Thyroid gland (tissue), 4 donors: Measurements from ENCODE around the gene ANTXR1.

Experiments
- CTCF ChIP-seq, 6 experiments: fragments of 200-600 bp in 3 of 6; fragments of 450-650 bp in 3 of 6; sonication (generic) in 3 of 6; IDR thresholded peaks; one replicate each; pipeline ENCODE4 v1.5.1; 2016 to 2019; ENCODE audit warnings: antibody characterized with exemption in 6 of 6, mild to moderate bottlenecking in 2 of 6, inconsistent platforms in 1 of 6, moderate library complexity in 1 of 6
- POLR2A ChIP-seq, 2 donors: fragments of 450-650 bp; IDR thresholded peaks; one replicate each; pipeline ENCODE4 v1.6.1; 2017; ENCODE audit warnings: antibody characterized with exemption in 2 of 2, mild to moderate bottlenecking in 2 of 2, moderate library complexity in 1 of 2

DNA sequence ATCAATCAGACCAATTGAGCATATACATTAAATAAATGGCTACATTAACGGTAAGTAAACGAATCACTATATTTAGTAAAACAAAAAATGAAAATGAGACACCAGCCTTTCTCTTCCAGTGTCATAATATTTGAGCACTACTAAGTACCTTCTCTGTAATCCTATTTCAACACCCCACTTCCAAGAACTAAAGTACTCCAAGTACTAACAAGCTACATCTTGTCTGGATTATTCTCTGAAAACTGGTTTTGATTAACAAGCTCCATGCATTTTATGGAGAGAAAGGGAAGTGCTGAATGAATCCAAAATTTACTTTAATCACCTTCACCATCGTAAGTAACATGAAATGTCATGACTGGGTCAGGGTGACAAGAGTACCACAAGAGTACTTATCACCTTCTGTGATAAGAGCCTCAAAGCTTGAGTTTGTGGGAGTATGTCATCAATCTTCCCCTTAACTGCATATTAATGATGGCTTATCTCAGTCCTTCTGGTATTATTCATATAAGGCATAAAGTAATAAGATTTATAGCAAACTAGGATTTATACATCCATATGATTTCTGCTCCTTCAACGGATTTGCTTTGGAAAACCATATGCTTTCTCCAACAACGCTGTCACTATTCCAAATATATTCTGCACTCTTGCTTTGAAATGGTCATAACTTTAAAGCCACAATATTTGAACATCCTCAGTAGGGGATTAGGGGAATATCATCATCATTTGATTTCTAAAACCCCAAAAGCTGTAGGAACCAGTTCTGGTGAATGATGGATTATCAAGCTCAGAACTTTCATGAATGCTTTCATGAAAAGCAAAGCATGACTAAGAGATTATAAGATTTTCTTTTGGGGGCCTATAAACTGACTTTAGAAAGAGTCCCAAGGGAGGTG lies 127.0 kb downstream of the ANTXR1 start:
- no peak for TF ChIP-seq CTCF (IDR thresholded peaks at IDR 0.05)
- no peak for TF ChIP-seq POLR2A (IDR thresholded peaks at IDR 0.05)
